NCI-H345 (cell line): ENCODE measurements around the gene ACOT12.

Source experiments
- DNase-seq: peaks from one replicate; lab custom pipeline; 2025; lab: John Stamatoyannopoulos, UW

The ACOT12 gene

DNA sequence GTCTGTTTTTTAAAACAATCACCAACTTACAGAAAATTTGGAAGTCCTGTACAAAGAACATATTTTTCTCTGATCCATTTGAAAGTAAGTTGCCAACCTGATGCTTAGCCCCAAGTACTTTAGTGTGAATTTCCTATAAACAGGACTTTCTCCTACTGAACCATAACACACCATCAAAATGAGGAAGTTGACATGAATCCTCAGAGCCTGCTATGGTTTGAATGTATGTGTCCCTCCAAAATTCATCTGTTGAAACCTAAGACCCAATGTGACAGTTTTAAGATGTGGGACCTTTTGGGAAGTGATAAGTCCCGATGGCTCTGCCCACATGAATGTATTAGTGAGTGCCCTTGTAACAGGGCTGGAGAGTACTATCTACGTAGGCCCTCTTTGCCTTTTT lies 6.4 kb upstream of the ACOT12 start:
- no peak for DNase-seq

- DNase-seq = no peak
Measured at GRCh38 chr5:81398741-81399140, 4.8 kb upstream of the ACOT12 start.

DNA sequence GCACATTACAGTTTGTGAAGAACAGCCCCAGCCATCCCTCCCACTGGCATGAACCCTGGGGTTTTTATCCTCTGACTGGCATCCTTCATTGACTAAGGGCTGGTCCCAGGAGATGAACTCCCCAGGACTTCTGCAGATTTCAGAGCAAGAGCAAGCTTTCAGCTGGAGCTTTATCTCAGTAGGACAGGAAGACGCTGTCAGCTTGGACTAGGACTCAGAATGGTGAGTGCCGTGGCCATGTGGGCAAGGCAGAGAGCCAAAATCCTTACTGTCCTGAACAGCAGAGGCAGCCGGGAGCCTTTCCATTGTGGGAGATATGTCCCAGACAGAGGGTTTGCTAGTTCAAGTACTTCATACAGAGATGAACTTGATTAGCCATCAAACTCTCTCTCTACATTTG lies 3.2 kb upstream of the ACOT12 start:
- no peak for DNase-seq

DNA sequence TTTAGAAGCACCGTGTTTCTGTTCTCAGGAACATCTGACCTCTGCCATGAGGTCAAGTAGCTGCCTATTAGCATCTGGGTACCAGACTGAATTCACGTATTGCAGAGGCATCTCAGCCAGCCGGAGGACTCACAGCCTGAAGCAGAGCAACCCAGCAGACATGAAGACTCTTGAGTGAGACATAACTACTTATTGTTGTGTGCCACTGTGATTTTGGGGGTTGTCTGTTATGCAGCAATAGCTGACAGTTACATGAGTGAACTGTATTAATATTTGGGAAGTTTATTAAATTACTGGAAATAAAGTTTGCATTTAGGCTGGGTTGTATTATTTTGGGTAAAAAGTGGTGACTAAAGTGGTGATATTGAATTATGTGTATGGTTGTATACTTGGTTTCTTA lies 1.3 kb upstream of the ACOT12 start:
- no peak for DNase-seq

DNA sequence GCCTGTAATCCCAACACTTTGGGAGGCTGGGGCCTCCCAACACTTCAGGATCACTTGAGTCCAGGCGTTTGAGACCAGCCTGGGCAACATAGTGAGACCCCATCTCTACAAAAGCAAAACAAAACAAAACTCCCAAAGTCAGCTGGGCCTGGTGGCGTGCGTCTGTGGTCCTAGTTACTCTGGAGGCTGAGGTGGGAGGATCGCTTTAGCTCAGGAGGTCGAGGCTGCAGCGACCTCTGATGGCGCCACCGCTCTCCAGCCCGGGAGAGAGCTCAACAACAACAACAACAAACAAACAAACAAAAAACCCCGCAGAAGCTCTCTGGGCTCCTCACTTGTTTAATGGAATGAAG lies 528 bp downstream of the ACOT12 start:
- no peak for DNase-seq

DNA sequence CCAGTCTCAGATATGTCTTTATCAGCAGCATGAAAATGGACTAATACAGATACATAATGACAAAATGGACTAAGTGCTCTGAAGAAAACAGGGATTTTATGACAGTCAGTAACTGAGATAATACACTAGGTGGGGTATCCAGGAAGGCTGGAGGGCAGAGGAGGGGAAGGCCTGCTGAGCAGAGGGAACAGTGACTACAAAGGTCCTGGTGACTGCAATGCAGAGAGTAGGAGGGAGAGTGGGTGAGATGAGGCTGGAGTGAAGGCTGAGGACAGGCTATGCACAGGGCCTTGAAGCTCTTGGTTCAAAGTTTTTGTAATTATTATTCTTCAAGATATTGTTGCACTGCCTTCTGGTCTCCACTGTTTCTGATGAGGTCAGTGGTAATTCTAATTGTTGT lies 4.9 kb downstream of the ACOT12 start:
- no peak for DNase-seq

DNA sequence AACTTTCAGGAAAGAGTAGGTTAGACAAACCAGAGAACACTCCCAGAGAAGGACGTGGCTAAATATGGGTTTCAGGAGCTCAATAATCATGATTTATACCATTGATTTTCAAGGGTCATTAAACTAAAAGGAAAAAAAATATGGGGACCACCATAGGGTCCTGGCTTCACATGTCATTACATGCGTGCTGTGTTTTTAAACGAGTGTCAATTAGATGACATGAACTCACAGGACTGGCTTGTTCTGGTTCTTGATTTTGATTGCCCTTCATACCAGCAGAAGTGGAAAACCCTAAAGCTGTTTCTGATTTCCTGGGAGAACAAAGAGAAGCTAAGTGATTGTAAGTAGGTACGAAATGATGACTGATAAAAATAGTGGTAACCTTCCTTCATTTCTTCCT lies 5.8 kb downstream of the ACOT12 start:
- no peak for DNase-seq

DNA sequence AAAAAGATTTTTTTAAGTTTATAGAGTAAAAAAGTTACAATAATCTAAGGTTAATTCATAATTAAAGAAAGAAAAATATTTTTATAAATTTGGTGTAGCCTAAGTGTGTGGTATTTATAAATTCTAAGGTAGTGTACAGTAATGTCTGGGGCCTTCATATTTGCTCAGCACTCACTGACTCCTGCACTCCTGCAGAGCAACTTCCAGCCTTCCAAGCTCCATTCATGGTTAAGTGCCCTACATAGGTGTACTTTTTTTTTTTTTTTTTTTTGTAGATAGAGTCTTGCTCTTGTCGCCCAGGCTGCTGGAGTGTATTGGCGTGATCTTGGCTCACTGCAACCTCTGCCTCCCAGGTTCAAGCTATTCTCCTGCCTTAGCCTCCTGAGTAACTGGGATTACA lies 10.1 kb downstream of the ACOT12 start:
- DNase-seq = no peak

- no peak for DNase-seq
Measured at GRCh38 chr5:81371354-81371876, 22.5 kb downstream of the ACOT12 start.

GRCh38 chr5:81370912-81371311 lies 23.0 kb downstream of the ACOT12 start:
- no peak for DNase-seq

DNA sequence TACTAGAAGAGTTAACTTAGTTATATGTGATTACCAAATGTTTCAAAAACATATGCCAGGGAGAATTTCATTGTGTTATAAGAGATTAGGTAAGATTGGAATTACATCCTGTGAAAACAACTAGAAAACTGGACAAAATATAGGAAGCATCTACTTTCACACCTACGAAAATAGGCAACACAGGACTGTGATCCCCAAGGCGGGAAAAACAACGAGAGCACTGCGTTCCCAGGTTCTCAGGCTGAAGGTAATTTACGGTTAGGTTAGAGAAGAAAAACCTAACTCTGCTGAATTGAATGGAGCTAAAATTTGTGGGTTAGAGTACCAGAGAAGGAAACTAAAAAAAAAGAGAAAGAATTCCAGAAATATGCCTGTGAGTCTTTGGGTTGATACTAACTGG lies 28.4 kb downstream of the ACOT12 start:
- no peak for DNase-seq

DNA sequence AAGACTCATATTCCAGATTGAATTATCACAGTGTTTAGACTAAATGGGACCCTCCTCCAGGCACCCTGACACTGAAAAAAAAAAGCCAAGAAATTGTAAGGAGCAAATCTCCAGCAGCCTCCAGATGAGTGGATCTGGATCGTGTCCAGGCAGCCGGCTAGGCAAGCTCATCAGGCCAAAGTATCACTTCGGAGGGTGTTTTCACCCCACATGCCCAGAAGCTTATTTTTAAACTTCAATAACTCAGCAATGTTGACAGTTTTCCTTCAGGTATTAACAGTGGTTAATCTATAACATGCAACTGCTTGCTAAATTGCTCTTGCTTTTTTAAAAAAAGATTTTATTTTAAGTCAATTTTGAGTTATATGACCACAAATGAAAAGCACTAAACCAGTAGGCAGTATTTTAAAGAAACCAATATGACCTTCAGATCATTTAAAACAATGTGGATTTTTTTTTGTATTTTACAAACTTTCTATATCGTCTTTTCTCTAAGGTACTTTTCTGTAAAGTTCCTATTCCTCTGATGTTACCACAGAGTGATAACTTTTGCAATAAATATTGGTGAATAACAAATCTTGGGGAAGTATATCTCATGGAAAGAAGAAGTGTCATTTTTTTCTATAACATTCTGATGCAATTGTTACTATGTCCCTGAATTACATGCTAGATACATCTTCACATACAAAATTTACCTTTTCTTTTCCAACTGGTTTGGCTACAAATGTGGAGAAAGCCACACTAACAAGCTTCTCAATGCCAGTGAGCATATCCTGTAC lies 30.7 kb downstream of the ACOT12 start:
- DNase-seq = no peak

GRCh38 chr5:81361600-81361999 lies 32.3 kb downstream of the ACOT12 start:
- no peak for DNase-seq

- no peak for DNase-seq
Measured at GRCh38 chr5:81360640-81361039, 33.3 kb downstream of the ACOT12 start.

- DNase-seq = no peak
Measured at GRCh38 chr5:81359881-81360280, 34.1 kb downstream of the ACOT12 start.

DNA sequence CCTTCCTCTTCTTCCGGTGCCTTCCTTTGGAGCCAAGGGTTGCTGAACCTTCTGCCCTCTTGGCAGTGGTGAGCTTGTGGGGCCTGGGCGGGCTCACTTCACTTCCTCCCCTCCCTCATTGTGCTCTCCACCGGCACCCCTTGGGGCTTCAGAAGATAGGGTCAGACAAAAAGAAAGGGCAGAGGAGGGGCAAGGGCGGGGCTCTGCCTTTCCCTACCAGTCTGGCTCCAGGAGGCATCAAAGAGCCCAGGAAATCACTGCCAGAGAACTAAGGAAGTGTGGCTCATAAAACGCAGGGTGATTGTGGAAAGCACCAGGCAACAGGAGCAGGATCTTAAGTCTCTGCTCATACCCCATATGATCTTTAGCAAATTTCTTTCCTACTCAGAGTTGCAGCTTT lies 34.8 kb downstream of the ACOT12 start:
- DNase-seq = no peak

- DNase-seq = no peak
Measured at GRCh38 chr5:81355291-81356251, 38.4 kb downstream of the ACOT12 start.

DNA sequence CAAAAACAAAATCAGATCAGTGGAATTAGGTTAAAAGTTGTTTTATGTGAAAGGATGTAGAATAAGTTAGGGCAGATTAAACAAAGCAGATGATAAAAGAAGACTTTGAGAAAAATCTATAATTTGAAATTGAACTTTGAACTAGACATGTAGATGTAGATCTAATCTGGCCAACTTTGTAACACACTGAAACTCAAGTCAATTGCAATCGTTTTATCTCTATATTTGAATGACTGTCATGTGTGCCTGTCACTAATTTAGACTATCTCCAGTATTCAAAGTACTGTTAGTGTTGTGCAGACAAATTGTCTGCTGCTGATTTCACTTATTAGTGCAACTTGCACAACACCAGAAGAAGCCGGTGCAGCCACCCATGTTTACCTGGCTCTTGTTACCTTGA lies 39.8 kb downstream of the ACOT12 start:
- no peak for DNase-seq

DNA sequence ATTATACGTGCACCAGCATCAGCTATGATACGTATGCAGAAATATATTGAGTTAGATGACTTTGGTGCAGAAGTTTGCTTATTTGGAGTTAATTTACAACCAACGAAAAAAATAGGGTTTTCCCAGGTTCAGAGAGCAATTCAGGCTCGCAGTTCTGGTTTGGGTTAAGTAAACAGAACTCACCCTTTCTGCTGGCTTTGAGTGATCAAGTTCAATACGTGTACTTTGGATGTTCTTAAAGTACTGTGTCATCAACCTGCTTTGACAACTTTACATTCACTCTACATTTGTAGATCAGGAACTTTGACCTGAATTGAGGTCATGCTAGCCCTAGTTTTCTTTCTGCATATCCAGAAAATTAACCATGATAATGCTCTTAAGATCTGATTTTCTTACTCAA lies 40.7 kb downstream of the ACOT12 start:
- no peak for DNase-seq

- no peak for DNase-seq
Measured at GRCh38 chr5:81350507-81350906, 43.4 kb downstream of the ACOT12 start.

DNA sequence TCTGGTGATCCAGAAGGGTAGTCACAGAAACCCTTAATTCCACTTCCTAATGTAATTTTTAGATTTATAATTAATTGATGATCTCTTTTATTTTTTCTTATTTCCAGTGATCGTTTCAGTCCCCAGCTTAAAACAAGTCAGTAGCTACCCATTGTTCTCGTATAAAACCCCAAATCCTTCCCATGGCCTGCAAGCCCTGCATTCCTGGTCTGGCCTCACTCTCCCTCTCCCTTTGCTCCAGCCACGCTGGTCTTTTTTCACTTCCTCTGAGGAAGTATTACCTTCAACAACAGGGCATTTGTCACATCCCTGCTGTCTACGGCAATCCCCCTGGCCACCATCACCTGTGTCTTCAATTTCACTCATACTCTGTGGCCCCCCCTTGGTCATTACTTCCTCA lies 44.8 kb downstream of the ACOT12 start:
- DNase-seq = no peak

DNA sequence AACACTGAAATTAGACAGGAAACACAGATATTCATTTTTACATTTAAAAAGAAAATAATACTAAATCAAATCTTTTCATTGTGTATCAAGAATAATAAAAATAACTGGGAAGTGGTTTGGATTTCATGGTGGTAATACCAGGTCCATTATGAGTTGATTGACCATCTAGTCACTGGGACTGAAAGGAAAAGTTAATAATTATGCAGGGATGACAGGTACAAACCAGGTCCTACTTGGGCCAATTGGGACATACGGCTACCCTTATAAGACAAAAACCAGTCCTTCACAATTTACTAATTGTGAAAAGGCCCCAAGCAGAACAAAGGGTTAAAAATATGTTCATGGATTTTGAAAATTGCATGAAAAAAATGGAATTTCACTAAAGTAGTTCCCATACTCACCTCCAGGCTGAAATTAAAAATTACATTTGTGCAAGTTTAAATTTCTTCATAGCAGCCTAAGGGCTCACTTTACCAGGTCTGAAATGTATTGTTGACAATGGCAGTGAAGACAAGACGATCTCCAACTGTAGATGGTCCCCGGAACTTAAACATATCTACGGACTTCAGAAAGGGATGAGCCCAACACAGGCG lies 48.4 kb downstream of the ACOT12 start:
- no peak for DNase-seq

DNA sequence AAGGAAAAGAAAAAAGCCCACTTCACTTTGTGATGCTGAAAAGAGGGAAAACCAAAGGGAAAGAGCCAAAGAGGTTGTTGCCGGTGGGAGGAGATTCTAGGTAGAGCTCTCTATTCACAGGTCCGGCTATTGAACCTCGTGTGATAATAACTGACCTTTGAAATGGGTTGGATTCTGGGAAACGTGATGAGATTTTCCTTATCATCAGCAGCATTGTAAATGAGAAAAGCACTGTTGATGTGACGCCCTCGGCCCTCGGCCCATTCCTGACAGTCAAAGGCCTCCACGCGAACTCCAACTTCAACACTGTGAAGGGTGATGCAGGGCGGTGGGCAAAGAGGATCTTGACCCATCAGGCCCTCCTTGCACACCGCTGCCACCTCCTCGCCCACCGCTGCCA lies 49.2 kb downstream of the ACOT12 start:
- DNase-seq = no peak
